ENCODE results near the gene CD96.

Gene CD96

DNA sequence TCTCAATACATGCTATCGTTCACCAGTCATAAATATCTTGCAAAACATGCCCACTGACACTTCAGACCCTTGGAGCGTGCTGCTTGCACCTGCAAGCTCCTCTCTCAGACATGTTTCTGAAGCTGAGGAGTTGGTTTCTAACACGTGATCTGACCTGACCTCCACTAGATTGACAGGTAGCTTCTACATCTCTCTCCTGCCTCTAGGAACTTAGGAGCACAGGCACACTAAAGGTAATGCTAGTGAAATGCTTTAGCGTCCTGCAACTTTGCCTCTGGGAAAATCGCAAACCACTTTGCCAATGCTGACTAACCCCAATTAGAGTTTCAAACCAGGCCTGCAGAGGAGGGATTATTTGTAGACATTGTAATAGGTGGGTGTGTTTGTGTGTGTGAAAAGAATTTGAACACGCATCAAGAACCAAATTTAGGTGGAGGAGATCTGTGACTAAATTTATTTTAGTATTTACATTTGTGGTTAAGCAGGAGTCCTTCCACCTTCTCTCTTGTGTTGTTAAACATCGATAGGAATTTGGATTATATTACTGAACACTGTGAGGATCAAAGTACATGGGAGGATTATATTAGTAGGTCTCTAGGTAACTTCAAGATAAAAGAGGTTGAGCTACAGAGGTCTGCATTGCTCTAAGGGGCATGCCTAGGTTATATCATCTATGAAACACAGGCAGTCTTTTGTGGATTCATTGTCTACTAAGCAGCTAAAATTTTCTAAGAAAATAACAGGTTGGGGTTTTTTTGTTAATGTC lies 139.8 kb downstream of the CD96 start:
- no peak for DNase-seq

DNA sequence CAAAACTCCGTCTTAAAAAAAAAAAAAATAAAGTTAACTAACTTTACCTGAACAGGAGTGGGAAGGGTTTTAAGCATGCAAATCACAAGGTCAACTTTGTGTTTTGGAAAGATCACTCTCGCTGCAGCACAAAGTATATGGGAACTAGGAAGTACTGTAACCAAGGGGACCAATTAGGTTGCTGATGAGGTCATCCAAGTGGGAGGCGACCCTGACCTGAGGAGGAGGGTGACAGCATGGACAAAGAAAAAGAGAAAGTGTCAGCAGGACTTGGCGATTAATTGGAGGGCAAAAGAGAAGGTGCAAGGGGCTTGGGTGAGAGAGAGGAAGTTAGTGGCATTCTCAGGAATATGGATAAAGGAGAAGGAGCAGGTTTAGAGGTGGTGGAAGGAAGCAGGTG lies 142.6 kb downstream of the CD96 start:
- no peak for DNase-seq

- no peak for DNase-seq
Observed at GRCh38 chr3:111688190-111688800, 146.3 kb downstream of the CD96 start.

- DNase-seq: no peak
Observed at GRCh38 chr3:111690242-111690641, 148.2 kb downstream of the CD96 start.

DNA sequence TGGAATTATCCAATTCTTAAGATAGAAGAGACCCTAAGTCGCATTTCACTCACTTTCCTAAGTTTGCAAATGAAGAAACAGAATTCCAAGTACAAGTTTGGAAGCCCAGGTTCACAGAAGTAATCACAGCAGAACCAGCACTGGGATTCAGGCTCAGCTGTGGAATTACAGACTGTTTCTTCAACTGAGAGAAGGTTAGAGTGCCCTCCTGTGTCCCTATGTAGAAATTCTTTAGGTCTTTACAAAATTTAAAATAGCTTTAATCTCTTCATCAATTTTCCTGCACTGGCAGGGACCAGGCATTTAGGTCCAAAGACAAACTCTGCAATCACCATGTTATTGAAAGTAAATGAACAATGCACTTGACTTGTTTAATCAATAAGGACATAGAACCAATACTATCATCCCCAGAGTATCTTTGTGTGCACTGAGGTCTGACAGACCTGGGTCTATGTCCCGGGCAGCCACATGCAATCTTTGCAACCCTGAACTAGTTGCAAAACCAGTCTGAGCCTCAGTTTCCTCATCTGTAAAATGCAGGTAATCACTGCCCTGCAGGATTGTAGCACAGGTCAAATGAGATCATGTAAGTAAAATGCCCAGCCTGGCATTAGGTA lies 149.4 kb downstream of the CD96 start:
- peak; percentile 11 for DNase-seq

DNA sequence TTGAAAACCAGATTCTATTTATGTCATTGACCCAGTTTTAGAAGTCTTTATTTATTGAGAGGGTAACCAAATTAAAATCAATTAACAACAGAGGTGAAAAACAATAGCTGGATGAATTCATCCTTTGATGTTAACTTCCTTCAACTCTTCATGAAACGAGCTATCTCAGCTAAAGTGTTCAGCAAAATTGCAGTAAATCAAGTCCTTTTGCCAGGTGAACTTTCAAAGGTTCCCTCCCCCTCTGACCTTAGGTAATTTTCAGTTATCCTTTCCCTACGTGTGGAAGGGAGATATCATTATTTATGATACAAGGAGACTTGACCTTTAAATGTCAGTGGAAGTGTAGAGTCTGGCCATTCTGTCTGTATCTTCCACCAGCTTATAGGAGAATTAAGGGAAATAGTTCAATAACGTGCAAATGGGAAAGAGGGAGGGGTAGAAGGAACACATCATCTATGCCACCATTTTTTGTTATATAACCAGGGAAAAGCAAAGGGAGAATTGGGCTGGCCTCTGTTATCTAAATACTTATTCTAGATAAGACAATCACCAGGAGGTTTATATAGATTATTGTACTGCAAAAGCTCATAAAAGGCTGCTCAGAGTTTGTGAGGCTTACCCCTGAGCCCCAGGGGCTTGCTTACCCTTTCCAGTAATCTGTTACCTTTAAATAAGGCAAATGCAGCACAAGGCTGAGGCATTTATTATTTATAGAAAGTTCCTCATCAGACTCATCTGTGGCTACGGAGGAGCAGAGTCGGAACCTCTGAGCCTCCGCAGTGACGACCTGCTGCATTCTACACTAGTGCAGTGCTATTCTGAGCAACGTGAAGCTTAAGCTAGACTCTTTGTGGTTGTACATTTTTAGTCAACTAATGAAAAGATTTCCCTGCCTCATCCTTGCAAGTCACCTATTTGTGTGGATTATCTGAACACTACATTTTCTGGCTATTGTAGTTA lies 150.9 kb downstream of the CD96 start:
- no peak for DNase-seq

DNA sequence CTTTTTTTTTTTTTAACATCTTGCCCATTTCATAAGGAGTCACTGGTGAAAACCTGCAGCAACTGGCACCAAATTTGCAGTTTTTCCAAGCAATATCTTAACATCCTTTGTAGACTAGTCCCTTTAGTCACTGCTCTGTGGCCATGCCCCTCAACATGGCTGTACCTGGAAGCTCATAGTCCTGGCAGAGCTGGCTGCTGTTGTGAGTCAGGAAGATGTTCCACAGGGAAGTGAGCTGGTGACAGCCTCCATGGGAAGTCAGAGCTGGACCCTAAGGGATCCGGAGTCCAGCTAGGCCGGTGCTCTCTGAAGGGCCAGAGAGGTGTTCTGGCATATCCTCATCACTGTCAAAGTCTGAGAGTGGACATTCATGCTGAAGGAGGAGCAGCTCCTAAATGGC lies 152.5 kb downstream of the CD96 start:
- DNase-seq: no peak

DNA sequence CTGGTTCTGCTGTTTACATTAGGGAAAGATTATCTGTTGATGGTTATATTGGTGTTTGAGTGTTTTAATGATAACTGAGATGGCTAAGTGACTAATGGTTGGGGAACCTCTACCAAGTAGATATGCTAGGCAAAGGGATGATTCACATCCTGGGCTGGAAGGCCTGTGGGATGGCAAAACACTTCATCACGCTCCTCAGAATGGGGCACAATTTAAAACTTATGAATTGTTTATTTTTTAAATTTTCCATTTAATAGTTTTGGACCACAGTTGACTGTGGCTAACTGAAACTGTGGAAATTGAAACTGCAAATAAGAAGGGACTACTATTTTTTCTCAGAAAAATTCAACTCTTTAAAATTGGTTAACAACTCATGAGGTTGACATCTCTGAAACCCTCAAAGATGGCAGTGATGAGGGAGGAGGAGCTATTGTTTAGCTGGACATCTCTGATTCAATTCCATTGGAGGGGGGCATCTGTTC lies 153.7 kb downstream of the CD96 start:
- DNase-seq: no peak

DNA sequence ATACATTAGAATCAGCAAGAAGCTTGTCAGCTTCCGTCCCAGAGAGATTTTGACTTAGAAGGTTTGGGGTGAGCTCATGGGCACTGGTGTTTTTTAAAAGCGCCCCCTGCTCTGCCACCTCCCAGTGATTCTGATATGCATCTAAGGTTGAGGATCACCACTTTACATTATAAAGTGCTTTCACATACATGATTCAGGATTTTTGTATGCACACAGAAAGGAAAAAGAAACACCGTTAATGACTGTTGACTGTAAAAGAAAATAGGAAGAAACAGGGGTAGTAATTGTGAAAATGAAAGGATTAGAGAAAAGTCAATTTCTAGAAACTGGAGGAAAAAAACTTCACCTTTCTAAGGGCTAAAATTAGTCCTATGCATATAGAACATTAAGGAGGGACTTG lies 158.1 kb downstream of the CD96 start:
- no peak for DNase-seq

DNA sequence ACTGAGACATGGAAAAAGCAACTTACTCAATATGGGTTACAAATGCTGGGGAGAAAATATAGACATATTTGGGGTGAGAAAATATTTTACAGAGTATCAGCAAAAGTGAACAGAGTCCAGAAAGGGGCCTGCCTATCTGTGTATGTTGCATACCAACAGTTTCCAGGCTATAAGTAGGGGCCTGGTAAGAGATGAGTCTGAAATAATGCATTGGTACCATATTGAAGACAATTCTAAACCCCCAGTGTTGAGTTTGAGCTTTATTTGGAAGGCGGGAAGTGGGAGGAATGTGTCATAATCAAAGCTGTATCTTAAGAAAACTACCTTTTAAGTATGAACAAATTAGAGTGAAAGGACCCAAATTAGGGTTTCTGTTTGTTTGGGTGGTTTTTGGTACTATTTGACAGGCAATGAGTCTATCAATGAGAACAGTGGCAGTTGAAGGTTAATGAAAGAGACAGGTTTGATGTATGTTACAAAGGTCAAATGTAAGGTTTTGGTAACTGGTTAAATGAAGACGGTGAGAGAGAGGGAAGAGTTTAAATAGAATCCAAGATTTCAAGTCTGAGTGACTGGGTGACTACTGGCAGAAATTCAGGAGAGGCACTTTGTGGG lies 159.4 kb downstream of the CD96 start:
- no peak for DNase-seq
